IMR-90 (cell line): ENCODE data around the gene ZDHHC7. TPM values are rescaled to one million over a fixed set of nuclear protein-coding genes. Genes with fewer than 3 reads are reported as not detected.

Experiments used
- ATAC-seq: fragments of 200-7000 bp; cut with Tn5 transposase; 2 replicates; pipeline ENCODE4 v1.9.1; 2020; ENCODE audit warnings: low read depth, mild to moderate bottlenecking, moderate library complexity
- BruUV-seq: library from RNA; stranded (reverse); fragments of 400-500 nt; replicated peaks from 2 replicates; lab custom pipeline; 2021; lab: Mats Ljungman, UMichigan
- CTCF ChIA-PET: fragments of 300-600 bp; formaldehyde crosslinking; extraction: SDS; loops from one replicate; lab custom pipeline; 2021; ENCODE audit warnings: antibody characterized with exemption; lab: Yijun Ruan, JAX
- POLR2A ChIA-PET: fragments of 300-600 bp; sonication (Branson Sonifier 250); formaldehyde crosslinking; loops from one replicate; lab custom pipeline; 2022; ENCODE audit warnings: antibody characterized with exemption; ENCODE audit not compliant: unreplicated experiment; lab: Charles Lee
- DNase-seq: peaks from one replicate; pipeline ENCODE4 v3.0.0; 2013
- H2AFZ ChIP-seq: replicated peaks from 2 replicates; pipeline ENCODE3; 2013; ENCODE audit warnings: low read length, mild to moderate bottlenecking; ENCODE audit not compliant: poor library complexity
- H2AK5ac ChIP-seq: 2 replicates; pipeline ENCODE4 v1.6.1; 2013; ENCODE audit warnings: low read depth, low read length, inconsistent platforms
- H2AK9ac ChIP-seq: replicated peaks from 2 replicates; pipeline ENCODE3; 2013; ENCODE audit warnings: mild to moderate bottlenecking, low read depth, low read length, moderate library complexity; ENCODE audit not compliant: poor library complexity
- H2BK120ac ChIP-seq: 2 replicates; pipeline ENCODE4 v1.6.1; 2013; ENCODE audit warnings: low read depth, low read length, inconsistent platforms
- H2BK15ac ChIP-seq: 3 replicates; pipeline ENCODE4 v1.6.1; 2013; ENCODE audit warnings: low read depth, low read length, inconsistent platforms
- H2BK20ac ChIP-seq: 2 replicates; pipeline ENCODE4 v1.6.1; 2013; ENCODE audit warnings: low read depth, mild to moderate bottlenecking, inconsistent platforms, low read length, moderate library complexity
- H2BK5ac ChIP-seq: 2 replicates; pipeline ENCODE4 v1.6.1; 2013; ENCODE audit warnings: mild to moderate bottlenecking, low read depth, low read length, inconsistent platforms; ENCODE audit not compliant: poor library complexity, severe bottlenecking
- H3K14ac ChIP-seq: replicated peaks from 2 replicates; pipeline ENCODE4 v1.6.1; 2013; ENCODE audit warnings: low read depth, low read length, inconsistent platforms
- H3K18ac ChIP-seq: 2 replicates; pipeline ENCODE4 v1.6.1; 2013; ENCODE audit warnings: low read depth, low read length, control low read depth
- H3K23ac ChIP-seq: 2 replicates; pipeline ENCODE4 v1.6.1; 2013; ENCODE audit warnings: low read depth, low read length, inconsistent platforms
- H3K27ac ChIP-seq: 2 replicates; pipeline ENCODE4 v1.5.1; 2013; ENCODE audit warnings: mild to moderate bottlenecking, control low read depth, low read length; ENCODE audit not compliant: insufficient read depth
- H3K27me3 ChIP-seq: 2 replicates; pipeline ENCODE4 v1.6.1; 2013; ENCODE audit warnings: low read length; ENCODE audit not compliant: control insufficient read depth, insufficient read depth
- H3K36me3 ChIP-seq: 2 replicates; pipeline ENCODE4 v1.6.1; 2013; ENCODE audit warnings: low read length, mixed read lengths; ENCODE audit not compliant: control insufficient read depth, insufficient read depth
- H3K4ac ChIP-seq: 2 replicates; pipeline ENCODE4 v1.6.1; 2013; ENCODE audit warnings: low read depth, low read length, inconsistent platforms
- H3K4me1 ChIP-seq: 2 replicates; pipeline ENCODE4 v1.6.1; 2013; ENCODE audit warnings: low read length, mixed read lengths; ENCODE audit not compliant: control insufficient read depth, insufficient read depth
- H3K4me2 ChIP-seq: 2 replicates; pipeline ENCODE4 v1.6.1; 2013; ENCODE audit warnings: low read depth, mild to moderate bottlenecking, control low read depth, low read length, moderate library complexity
- H3K4me3 ChIP-seq: 2 replicates; pipeline ENCODE4 v1.5.1; 2013; ENCODE audit warnings: low read depth, mild to moderate bottlenecking, control low read depth, low read length, moderate library complexity; ENCODE audit not compliant: insufficient read depth
- H3K56ac ChIP-seq: 2 replicates; pipeline ENCODE4 v1.6.1; 2013; ENCODE audit warnings: low read length, inconsistent platforms; ENCODE audit not compliant: insufficient read depth; ENCODE audit errors: extremely low read depth
- H3K79me1 ChIP-seq, 2 experiments: 2 replicates each; pipeline ENCODE4 v1.6.1; 2013; ENCODE audit warnings: low read length in 2 of 2, inconsistent platforms in 1 of 2, low read depth in 1 of 2
- H3K9ac ChIP-seq: 2 replicates; pipeline ENCODE4 v1.6.1; 2013; ENCODE audit warnings: low read depth, low read length, control low read depth
- H3K9me1 ChIP-seq: 2 replicates; pipeline ENCODE4 v1.6.1; 2013; ENCODE audit warnings: low read length, inconsistent platforms; ENCODE audit not compliant: insufficient read depth
- H3K9me3 ChIP-seq: 2 replicates; pipeline ENCODE4 v1.6.1; 2013; ENCODE audit warnings: low read length; ENCODE audit not compliant: control insufficient read depth, insufficient read depth
- H4K20me1 ChIP-seq: 2 replicates; pipeline ENCODE4 v1.6.1; 2013; ENCODE audit warnings: low read length, inconsistent platforms; ENCODE audit not compliant: insufficient read depth
- H4K5ac ChIP-seq: 2 replicates; pipeline ENCODE4 v1.6.1; 2013; ENCODE audit warnings: mild to moderate bottlenecking, low read depth, low read length, control low read depth
- H4K8ac ChIP-seq, 2 experiments: 2 replicates each; pipeline ENCODE4 v1.6.1; 2013; ENCODE audit warnings: low read depth in 2 of 2, low read length in 2 of 2, control low read depth in 1 of 2, inconsistent platforms in 1 of 2
- H4K91ac ChIP-seq: 2 replicates; pipeline ENCODE4 v1.6.1; 2013; ENCODE audit warnings: low read depth, low read length, inconsistent platforms; ENCODE audit not compliant: insufficient read depth
- CTCF ChIP-seq: conservative IDR thresholded peaks from 2 replicates; pipeline ENCODE4 v1.5.1; 2012; ENCODE audit warnings: mild to moderate bottlenecking, low read depth, low read length, improper control_type of control experiment
- MAZ ChIP-seq: IDR thresholded peaks from 2 replicates; pipeline ENCODE4 v1.6.1; 2012; ENCODE audit warnings: low read depth, mild to moderate bottlenecking, low read length, improper control_type of control experiment, moderate library complexity, borderline replicate concordance
- RAD21 ChIP-seq: IDR thresholded peaks from 2 replicates; pipeline ENCODE4 v1.6.1; 2012; ENCODE audit warnings: low read length, improper control_type of control experiment
- RFX5 ChIP-seq: IDR thresholded peaks from 2 replicates; pipeline ENCODE4 v1.8.0; 2012; ENCODE audit warnings: low read depth, mild to moderate bottlenecking, low read length, moderate library complexity
- SMC3 ChIP-seq: fragments of 150-350 bp; IDR thresholded peaks from 2 replicates; pipeline ENCODE4 v1.6.1; 2016; ENCODE audit warnings: low read depth, mild to moderate bottlenecking, antibody characterized with exemption, low read length, moderate library complexity
- USF2 ChIP-seq: fragments of 150-350 bp; IDR thresholded peaks from 2 replicates; pipeline ENCODE4 v1.6.1; 2017; ENCODE audit warnings: mild to moderate bottlenecking, antibody characterized with exemption, low read length, low read depth
- WGBS, 2 experiments: methylation state at CpG; one replicate each; pipeline versions ENCODE4 v1.1.5 to v1.1.7; 2013; ENCODE audit warnings: missing lambda C conversion rate in 2 of 2; ENCODE audit not compliant: insufficient read length in 1 of 2; ENCODE audit errors: extremely low coverage in 2 of 2; 5-methylcytosine and 5-hydroxymethylcytosine counted together
- dilution Hi-C: fragments of 300-500 bp; cut with HindIII; formaldehyde crosslinking; loops from one replicate; pipeline ENCODE4 v1.14.3; 2018; ENCODE audit warnings: low sequenced_read_pairs; ENCODE audit not compliant: unreplicated experiment
- in situ Hi-C: fragments of 300-500 bp; cut with MboI; formaldehyde crosslinking; loops from 3 replicates; pipeline ENCODE4 v1.14.3; 2019; ENCODE audit warnings: low sequenced_read_pairs, inconsistent platforms, mixed read lengths
- intact Hi-C: fragments of 100-400 bp; cut with micrococcal nuclease; formaldehyde crosslinking; loops from 2 replicates; pipeline ENCODE4 v1.10.0; 2022
- polyA plus RNA-seq, 3 experiments: library from polyadenylated mRNA; depleted of rRNA; stranded (reverse); fragments of >200 nt; gene quantifications; 2 replicates each; pipeline ENCODE4 v1.2.3, GENCODE V29; 2012; ENCODE audit warnings: low replicate concordance in 1 of 3
- total RNA-seq: library from RNA; depleted of rRNA; stranded (reverse); fragments of >200 nt; gene quantifications from 2 replicates; pipeline ENCODE4 v1.2.3, GENCODE V29; 2012
- TF ChIP-seq, protein P1 (sequence below): fragments of 150-350 bp; IDR thresholded peaks from 2 replicates; pipeline ENCODE4 v1.6.1; 2016; ENCODE audit warnings: low read depth, mild to moderate bottlenecking, low read length, moderate library complexity, borderline replicate concordance

The ZDHHC7 gene
- total and polyA plus RNA-seq, 2 of the 4 experiments (the other 2 are of a cell fraction), result 80.1 to 97.1 TPM

DNA sequence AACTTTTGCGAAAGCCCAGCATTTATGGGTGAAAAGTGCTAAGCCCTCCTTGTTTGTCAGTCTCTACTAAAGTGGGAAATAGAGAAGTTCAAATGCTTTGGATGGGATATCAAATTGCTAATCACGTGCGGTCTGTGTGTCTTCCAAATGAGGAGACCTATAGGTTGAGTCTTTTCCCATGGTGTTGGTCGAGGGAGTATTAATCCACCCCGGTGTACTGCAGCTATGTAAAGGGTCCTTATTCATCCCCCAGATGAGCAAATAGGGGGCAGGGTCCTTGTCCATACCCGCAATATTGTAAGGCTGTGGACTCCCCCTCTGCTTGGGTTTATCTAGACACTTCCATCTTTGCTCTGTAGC lies 30.8 kb upstream of the ZDHHC7 start:
- ChIA-PET CTCF (no interaction called here), POLR2A (no interaction called here)
- intact Hi-C loops, result no loop called here

More for the DNA sequence above, 30.8 kb upstream of the ZDHHC7 start:
- Histone ChIP-seq H3K4me3 (no peak overlapping the region), H2BK15ac (no peak overlapping the region), H2BK5ac (no peak overlapping the region), H4K8ac (no peak overlapping the region), H3K56ac (no peak overlapping the region), H3K79me1 (peaks cover 7 to 24% of the 10 kb centered on the region in 2 experiments; a peak in 3 of 4 replicates), H3K27ac (no peak overlapping the region), H2BK120ac (no peak overlapping the region), H3K4ac (no peak overlapping the region), H2AK9ac (no peak overlapping the region), H3K18ac (no peak overlapping the region), H3K4me2 (no peak overlapping the region), H3K14ac (no peak overlapping the region), H3K9ac (no peak overlapping the region), H4K20me1 (no peaks in the 10 kb centered on the region; the same call in 1 of the 2 replicates), H3K9me3 (no peaks in the 10 kb centered on the region), H2BK20ac (no peak overlapping the region), H3K36me3 (peaks cover 3% of the 10 kb centered on the region; the same call in 1 of the 2 replicates), H4K91ac (no peak overlapping the region), H3K9me1 (peaks cover 5% of the 10 kb centered on the region), H4K5ac (no peak overlapping the region), H2AK5ac (no peak overlapping the region), H3K23ac (no peak overlapping the region), H3K27me3 (peaks cover 1% of the 10 kb centered on the region; the same call in 1 of the 2 replicates), H3K4me1 (peaks cover 1% of the 10 kb centered on the region), H2AFZ (no peak overlapping the region)
- no CpG with 5 or more reads among the region's 6 CpGs for WGBS, 2 experiments
- no TSS peak for BruUV-seq
- no peak for ATAC-seq
- TF ChIP-seq USF2, result no peak
- no peak for TF ChIP-seq SMC3
- TF ChIP-seq, protein P1, sequence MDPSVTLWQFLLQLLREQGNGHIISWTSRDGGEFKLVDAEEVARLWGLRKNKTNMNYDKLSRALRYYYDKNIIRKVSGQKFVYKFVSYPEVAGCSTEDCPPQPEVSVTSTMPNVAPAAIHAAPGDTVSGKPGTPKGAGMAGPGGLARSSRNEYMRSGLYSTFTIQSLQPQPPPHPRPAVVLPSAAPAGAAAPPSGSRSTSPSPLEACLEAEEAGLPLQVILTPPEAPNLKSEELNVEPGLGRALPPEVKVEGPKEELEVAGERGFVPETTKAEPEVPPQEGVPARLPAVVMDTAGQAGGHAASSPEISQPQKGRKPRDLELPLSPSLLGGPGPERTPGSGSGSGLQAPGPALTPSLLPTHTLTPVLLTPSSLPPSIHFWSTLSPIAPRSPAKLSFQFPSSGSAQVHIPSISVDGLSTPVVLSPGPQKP, result no peak
- TF ChIP-seq CTCF, result no peak
- no peak for TF ChIP-seq RAD21
- no peak for TF ChIP-seq MAZ
- TF ChIP-seq RFX5, result no peak
- in situ Hi-C loops (no loop called here), dilution Hi-C loops (no loop called here)
- no peak for DNase-seq
